ENCODE data around the gene ACVR1C. TPM values are rescaled to one million over a fixed set of nuclear protein-coding genes. Genes with fewer than 3 reads are reported as not detected.
A peak's percentile ranks its signal among the peaks of the same experiment; 100 is the strongest.

The ACVR1C gene
- total RNA-seq, 1 donor from 2014 or later: 0.17 TPM

DNA sequence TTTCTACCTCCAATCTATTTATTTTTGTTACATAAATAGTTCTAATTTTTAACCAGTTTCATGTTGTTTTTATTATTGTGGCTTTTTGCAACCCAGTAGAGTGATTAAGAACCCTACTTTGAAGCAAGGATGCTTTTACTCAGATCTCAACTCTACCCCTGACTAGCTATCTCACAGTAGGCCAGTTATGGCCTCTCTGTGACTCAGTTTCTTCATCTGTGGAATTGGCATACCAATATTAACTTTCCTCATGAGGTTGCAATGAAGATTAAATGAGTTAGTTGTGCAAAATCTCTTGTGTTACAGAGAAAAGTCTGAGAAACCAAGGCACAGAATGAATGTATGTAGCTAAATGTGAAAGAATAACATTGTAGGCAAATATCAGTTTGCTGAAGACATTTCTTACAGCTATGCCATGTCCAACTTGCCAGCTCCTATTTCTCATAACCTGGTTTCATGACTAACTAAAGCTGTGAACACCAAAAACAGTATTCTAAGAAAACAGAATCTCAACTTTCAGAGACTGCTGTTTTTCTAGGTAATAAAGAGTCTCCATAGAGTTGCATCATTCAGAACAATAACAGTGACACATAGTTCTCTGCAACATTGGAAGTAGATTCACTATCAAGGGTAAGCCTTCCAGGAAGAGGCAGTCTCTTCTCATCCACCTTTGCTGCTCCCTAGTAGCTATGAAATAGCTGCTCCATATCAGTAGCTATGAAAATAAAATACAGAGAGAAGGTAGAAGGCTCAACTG lies 151.5 kb downstream of the ACVR1C start:
- Mint-ChIP-seq H3K36me3 (ENCODE audit: low read depth) (peaks cover 2% of the 10 kb centered on the region), H3K4me1 (ENCODE audit: low read depth) (peaks cover 8% of the 10 kb centered on the region), H3K27ac (ENCODE audit: unreplicated experiment) (peak overlapping the region; percentile 70), H3K4me3 (ENCODE audit: unreplicated experiment) (no peak overlapping the region), H3K9me3 (ENCODE audit: low read depth) (peaks cover 3% of the 10 kb centered on the region), H3K27me3 (ENCODE audit: low read depth) (no peaks in the 10 kb centered on the region)
- DNase-seq (ENCODE audit: low spot score): no peak
- TF ChIP-seq, protein P1, sequence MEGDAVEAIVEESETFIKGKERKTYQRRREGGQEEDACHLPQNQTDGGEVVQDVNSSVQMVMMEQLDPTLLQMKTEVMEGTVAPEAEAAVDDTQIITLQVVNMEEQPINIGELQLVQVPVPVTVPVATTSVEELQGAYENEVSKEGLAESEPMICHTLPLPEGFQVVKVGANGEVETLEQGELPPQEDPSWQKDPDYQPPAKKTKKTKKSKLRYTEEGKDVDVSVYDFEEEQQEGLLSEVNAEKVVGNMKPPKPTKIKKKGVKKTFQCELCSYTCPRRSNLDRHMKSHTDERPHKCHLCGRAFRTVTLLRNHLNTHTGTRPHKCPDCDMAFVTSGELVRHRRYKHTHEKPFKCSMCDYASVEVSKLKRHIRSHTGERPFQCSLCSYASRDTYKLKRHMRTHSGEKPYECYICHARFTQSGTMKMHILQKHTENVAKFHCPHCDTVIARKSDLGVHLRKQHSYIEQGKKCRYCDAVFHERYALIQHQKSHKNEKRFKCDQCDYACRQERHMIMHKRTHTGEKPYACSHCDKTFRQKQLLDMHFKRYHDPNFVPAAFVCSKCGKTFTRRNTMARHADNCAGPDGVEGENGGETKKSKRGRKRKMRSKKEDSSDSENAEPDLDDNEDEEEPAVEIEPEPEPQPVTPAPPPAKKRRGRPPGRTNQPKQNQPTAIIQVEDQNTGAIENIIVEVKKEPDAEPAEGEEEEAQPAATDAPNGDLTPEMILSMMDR (IDR thresholded peaks at IDR 0.05): no peak

Other genes starting within 250 kb of the ACVR1C start
- 0.27 to 0.85 TPM in 2 of 3 replicates, not detected in the other for gene CYTIP, start 184.8 kb downstream of the ACVR1C start, total RNA-seq
- 53.1 to 81.7 TPM (median 76.9 TPM) in 3 replicates for gene ACVR1, start 247.5 kb upstream of the ACVR1C start, total RNA-seq